OCI-LY1 (cell line): ENCODE data around the gene CAMTA1.
A peak's percentile ranks its signal among the peaks of the same experiment; 100 is the strongest.

Experiments used
- H2AFZ ChIP-seq: fragments of 200-600 bp; sonication (generic), shearing (Covaris generic); 2 replicates; pipeline ENCODE4 v1.6.0; 2014; ENCODE audit warnings: antibody characterized with exemption, mild to moderate bottlenecking, low read length
- H3F3A ChIP-seq: fragments of 200-600 bp; sonication (generic), shearing (Covaris generic); 2 replicates; pipeline ENCODE4 v1.6.0; 2014; ENCODE audit warnings: mild to moderate bottlenecking, antibody characterized with exemption, low read length, moderate library complexity; ENCODE audit not compliant: insufficient read depth
- H3K27ac ChIP-seq: fragments of 200-600 bp; sonication (generic); 2 replicates; pipeline ENCODE4 v1.5.1; 2014; ENCODE audit warnings: low read length, mixed run types, mild to moderate bottlenecking, low read depth; ENCODE audit not compliant: poor library complexity, severe bottlenecking
- H3K27me3 ChIP-seq: fragments of 200-600 bp; sonication (generic); 2 replicates; pipeline ENCODE4 v1.6.0; 2014; ENCODE audit warnings: antibody characterized with exemption, mild to moderate bottlenecking, low read length, moderate library complexity; ENCODE audit not compliant: insufficient read depth
- H3K36me3 ChIP-seq: fragments of 200-600 bp; sonication (generic); 2 replicates; pipeline ENCODE4 v1.6.1; 2014; ENCODE audit warnings: mild to moderate bottlenecking, antibody characterized with exemption, low read length, moderate library complexity, mixed read lengths; ENCODE audit not compliant: insufficient read depth
- H3K4me1 ChIP-seq: fragments of 200-600 bp; sonication (generic); 2 replicates; pipeline ENCODE4 v1.5.1; 2014; ENCODE audit warnings: mild to moderate bottlenecking, low read length, moderate library complexity; ENCODE audit not compliant: insufficient read depth, severe bottlenecking
- H3K4me2 ChIP-seq: fragments of 200-600 bp; sonication (generic), shearing (Covaris generic); 2 replicates; pipeline ENCODE4 v1.6.1; 2014; ENCODE audit warnings: low read length
- H3K4me3 ChIP-seq: fragments of 200-600 bp; sonication (generic); 2 replicates; pipeline ENCODE4 v1.5.1; 2014; ENCODE audit warnings: low read length, low read depth, mild to moderate bottlenecking, mixed read lengths; ENCODE audit not compliant: poor library complexity, severe bottlenecking
- H3K79me2 ChIP-seq: fragments of 200-600 bp; shearing (Covaris generic); 2 replicates; pipeline ENCODE4 v1.6.1; 2016; ENCODE audit warnings: mixed run types, low read length, mixed read lengths; ENCODE audit not compliant: insufficient read depth
- H3K9ac ChIP-seq: fragments of 200-600 bp; sonication (generic), shearing (Covaris generic); 2 replicates; pipeline ENCODE4 v1.6.1; 2014; ENCODE audit warnings: mild to moderate bottlenecking, low read length, mixed read lengths
- H3K9me2 ChIP-seq: fragments of 200-600 bp; sonication (generic), shearing (Covaris generic); 2 replicates; pipeline ENCODE4 v1.6.1; 2014; ENCODE audit warnings: low read depth, mild to moderate bottlenecking, low read length, mixed read lengths
- H3K9me3 ChIP-seq: fragments of 200-600 bp; shearing (Covaris generic); 2 replicates; pipeline ENCODE4 v1.6.1; 2014; ENCODE audit warnings: low read length, mixed read lengths
- H4K20me1 ChIP-seq: fragments of 200-600 bp; sonication (generic), shearing (Covaris generic); 2 replicates; pipeline ENCODE4 v1.6.0; 2016; ENCODE audit warnings: mild to moderate bottlenecking, low read length; ENCODE audit not compliant: insufficient read depth
- EZH2 ChIP-seq: fragments of 200-600 bp; sonication (generic), shearing (Covaris generic); IDR thresholded peaks from 2 replicates; pipeline ENCODE4 v1.8.0; 2017; ENCODE audit warnings: borderline replicate concordance, mixed run types, mild to moderate bottlenecking, antibody characterized with exemption, low read length, moderate library complexity, mixed read lengths
- TF ChIP-seq, protein P1 (sequence below): fragments of 200-600 bp; sonication (generic), shearing (Covaris generic); IDR thresholded peaks from 2 replicates; pipeline ENCODE4 v1.5.1; 2017; ENCODE audit warnings: mild to moderate bottlenecking, antibody characterized with exemption, low read length, moderate library complexity, mixed read lengths

Gene CAMTA1

DNA sequence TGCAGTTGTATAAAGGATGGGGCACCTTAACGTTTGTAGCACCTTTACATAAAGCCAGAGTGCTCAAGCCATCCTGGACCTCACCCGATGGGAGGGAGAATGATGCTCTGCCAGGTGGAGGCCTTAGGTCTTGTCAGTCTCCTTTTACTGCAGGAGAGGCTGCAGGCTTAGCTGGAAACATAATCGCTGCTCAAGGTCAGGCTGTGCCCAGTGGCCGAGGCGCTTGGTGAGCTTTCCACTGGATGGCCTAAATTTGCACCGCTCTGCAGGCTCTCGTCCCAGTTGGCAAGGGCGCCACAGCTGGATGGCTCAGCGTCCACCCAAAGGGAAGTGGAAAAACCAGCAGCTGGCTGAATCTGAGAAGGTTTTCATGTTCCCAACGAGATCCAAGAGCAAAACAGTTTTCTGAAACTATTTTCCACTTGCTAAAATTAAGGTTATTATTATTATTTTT lies 438.9 kb downstream of the CAMTA1 start:
- no peaks in the 10 kb centered on the region; the same call in 1 of the 2 replicates for H3K27me3 ChIP-seq
- no peak overlapping the region for H2AFZ ChIP-seq
- no peaks in the 10 kb centered on the region for H3K36me3 ChIP-seq
- no peak overlapping the region for H3K9ac ChIP-seq
- H3K4me2 ChIP-seq: no peak overlapping the region
- no peak for TF ChIP-seq EZH2
- TF ChIP-seq, protein P1, sequence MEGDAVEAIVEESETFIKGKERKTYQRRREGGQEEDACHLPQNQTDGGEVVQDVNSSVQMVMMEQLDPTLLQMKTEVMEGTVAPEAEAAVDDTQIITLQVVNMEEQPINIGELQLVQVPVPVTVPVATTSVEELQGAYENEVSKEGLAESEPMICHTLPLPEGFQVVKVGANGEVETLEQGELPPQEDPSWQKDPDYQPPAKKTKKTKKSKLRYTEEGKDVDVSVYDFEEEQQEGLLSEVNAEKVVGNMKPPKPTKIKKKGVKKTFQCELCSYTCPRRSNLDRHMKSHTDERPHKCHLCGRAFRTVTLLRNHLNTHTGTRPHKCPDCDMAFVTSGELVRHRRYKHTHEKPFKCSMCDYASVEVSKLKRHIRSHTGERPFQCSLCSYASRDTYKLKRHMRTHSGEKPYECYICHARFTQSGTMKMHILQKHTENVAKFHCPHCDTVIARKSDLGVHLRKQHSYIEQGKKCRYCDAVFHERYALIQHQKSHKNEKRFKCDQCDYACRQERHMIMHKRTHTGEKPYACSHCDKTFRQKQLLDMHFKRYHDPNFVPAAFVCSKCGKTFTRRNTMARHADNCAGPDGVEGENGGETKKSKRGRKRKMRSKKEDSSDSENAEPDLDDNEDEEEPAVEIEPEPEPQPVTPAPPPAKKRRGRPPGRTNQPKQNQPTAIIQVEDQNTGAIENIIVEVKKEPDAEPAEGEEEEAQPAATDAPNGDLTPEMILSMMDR: no peak
- no peak overlapping the region for H3K27ac ChIP-seq
- H3K9me2 ChIP-seq: no peaks in the 10 kb centered on the region
- no peaks in the 10 kb centered on the region for H4K20me1 ChIP-seq
- H3K79me2 ChIP-seq: no peaks in the 10 kb centered on the region
- no peak overlapping the region for H3K4me3 ChIP-seq
- H3K9me3 ChIP-seq: no peaks in the 10 kb centered on the region
- no peaks in the 10 kb centered on the region for H3F3A ChIP-seq
- H3K4me1 ChIP-seq: no peaks in the 10 kb centered on the region

DNA sequence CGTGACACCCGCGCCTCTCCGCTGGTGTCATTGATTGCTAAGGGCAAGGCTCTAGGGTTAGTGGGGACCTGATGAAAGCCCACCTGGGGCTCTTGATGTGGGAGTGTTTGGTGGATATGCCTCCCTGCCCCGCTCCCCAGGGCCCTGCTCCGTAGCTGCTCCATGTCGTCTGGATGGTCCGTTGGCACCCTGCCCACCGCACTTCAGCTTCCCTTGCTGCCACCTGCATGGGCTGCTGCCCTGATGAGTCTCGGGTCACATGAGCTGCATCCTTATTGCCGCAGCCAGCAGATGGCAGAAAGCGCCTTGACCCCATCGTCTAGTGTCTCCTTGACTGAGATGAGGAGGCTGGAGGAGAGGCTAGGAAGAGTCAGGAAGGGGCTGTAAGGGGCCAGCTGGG lies 439.4 kb downstream of the CAMTA1 start:
- no peak overlapping the region for H2AFZ ChIP-seq
- no peak overlapping the region for H3K4me3 ChIP-seq
- H3K9ac ChIP-seq: no peak overlapping the region
- H3F3A ChIP-seq: no peaks in the 10 kb centered on the region
- H3K27me3 ChIP-seq: no peaks in the 10 kb centered on the region; the same call in 1 of the 2 replicates
- no peaks in the 10 kb centered on the region for H3K9me2 ChIP-seq
- TF ChIP-seq EZH2: no peak
- TF ChIP-seq, protein P1: peak; percentile 40; the same call in 1 of the 2 replicates
- H3K36me3 ChIP-seq: no peaks in the 10 kb centered on the region
- H3K4me2 ChIP-seq: no peak overlapping the region
- H4K20me1 ChIP-seq: no peaks in the 10 kb centered on the region
- H3K9me3 ChIP-seq: no peaks in the 10 kb centered on the region
- no peaks in the 10 kb centered on the region for H3K79me2 ChIP-seq
- H3K4me1 ChIP-seq: no peaks in the 10 kb centered on the region
- H3K27ac ChIP-seq: no peak overlapping the region

DNA sequence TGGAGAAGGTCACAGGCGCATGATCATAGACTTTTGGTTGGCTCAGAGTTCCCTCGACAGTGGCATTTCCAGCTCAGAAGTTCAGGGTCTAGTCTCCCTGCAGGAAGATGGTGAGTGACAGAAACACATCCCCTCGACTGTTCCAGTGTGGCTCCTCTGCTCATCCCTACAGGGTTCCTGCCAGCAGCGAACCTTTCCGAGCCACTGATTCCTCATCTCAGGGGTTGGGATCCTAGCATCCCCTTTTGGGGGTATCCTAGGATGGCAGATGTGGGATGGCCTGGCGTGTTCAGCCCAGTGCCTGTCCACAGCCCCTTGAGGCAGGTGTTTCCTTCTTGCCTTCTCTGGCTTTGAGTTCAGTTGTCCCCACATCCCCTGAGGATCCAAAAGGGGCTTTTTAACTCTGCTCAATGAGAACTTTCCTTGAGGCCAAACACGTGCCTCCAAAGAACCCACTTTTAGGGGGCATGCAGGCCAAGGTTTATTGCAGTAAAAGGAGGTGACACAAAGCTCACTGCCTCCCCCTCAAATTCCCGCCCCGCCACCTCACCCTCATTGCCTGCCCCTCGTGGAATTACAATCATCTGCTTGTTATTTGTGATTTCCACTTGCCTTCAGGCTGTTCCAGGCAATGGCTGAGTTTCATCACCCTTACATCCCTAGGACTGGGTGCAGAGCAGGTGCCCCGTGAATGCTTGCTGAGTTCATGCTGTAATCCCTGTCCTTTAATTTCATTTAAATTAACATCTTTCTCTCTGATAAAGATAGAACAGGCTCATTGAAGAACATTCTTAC lies 440.7 kb downstream of the CAMTA1 start:
- Histone ChIP-seq H3K9ac (no peak overlapping the region), H3K4me2 (no peak overlapping the region), H4K20me1 (no peaks in the 10 kb centered on the region), H2AFZ (no peak overlapping the region), H3K4me3 (no peak overlapping the region), H3K4me1 (no peaks in the 10 kb centered on the region), H3K27me3 (no peaks in the 10 kb centered on the region; the same call in 1 of the 2 replicates), H3K27ac (no peak overlapping the region), H3K9me2 (no peaks in the 10 kb centered on the region), H3F3A (no peaks in the 10 kb centered on the region), H3K79me2 (no peaks in the 10 kb centered on the region), H3K36me3 (no peaks in the 10 kb centered on the region), H3K9me3 (no peaks in the 10 kb centered on the region)
- TF ChIP-seq EZH2: no peak
- TF ChIP-seq, protein P1: no peak
